ENCODE results near the gene MICAL3.

- no peak for TF ChIP-seq ARNTL (CRISPR knock-in tag; IDR thresholded peaks at IDR 0.05; ENCODE audit: borderline replicate concordance, low read depth)
- no peak for TF ChIP-seq TCF4 (CRISPR knock-in tag; IDR thresholded peaks at IDR 0.05; ENCODE audit: borderline replicate concordance)
- TF ChIP-seq, protein P1, sequence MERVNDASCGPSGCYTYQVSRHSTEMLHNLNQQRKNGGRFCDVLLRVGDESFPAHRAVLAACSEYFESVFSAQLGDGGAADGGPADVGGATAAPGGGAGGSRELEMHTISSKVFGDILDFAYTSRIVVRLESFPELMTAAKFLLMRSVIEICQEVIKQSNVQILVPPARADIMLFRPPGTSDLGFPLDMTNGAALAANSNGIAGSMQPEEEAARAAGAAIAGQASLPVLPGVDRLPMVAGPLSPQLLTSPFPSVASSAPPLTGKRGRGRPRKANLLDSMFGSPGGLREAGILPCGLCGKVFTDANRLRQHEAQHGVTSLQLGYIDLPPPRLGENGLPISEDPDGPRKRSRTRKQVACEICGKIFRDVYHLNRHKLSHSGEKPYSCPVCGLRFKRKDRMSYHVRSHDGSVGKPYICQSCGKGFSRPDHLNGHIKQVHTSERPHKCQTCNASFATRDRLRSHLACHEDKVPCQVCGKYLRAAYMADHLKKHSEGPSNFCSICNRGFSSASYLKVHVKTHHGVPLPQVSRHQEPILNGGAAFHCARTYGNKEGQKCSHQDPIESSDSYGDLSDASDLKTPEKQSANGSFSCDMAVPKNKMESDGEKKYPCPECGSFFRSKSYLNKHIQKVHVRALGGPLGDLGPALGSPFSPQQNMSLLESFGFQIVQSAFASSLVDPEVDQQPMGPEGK (CRISPR knock-in tag; IDR thresholded peaks at IDR 0.05; ENCODE audit: borderline replicate concordance) = no peak
- TF ChIP-seq POU6F1 (CRISPR knock-in tag; IDR thresholded peaks at IDR 0.05; ENCODE audit: borderline replicate concordance, low read depth) = no peak
- no peak for TF ChIP-seq ZNF8 (CRISPR knock-in tag; IDR thresholded peaks at IDR 0.05)
Measured at GRCh38 chr22:17751596-17751995, 272.8 kb downstream of the MICAL3 start.
